ENCODE data around the gene LAMA2.

GRCh38 chr6:129206821-129207220 lies 323.9 kb downstream of the LAMA2 start:
- TF ChIP-seq REST (IDR thresholded peaks at IDR 0.05; ENCODE audit: insufficient read depth in 1 of 2, low read depth in 2 of 2, low read length in 2 of 2) (no peak), POLR2AphosphoS5 (IDR thresholded peaks at IDR 0.05; ENCODE audit: low read depth, low read length) (no peak), SIN3A (IDR thresholded peaks at IDR 0.05; ENCODE audit: borderline replicate concordance, insufficient read depth, low read length) (no peak)

Measured in PFSK-1 (cell line).